MM.1S (cell line): ENCODE measurements around the gene SYT1.
"Not testable (repeated sequence)": the region's sequence is repeated elsewhere in the genome, so short reads cannot be mapped to it uniquely, and the experiment has no call there.

Experiments
- DNase-seq: peaks from one replicate; pipeline ENCODE4 v3.0.0-alpha.2; 2015
- H2AFZ ChIP-seq: fragments of 300-600 bp; sonication (generic); 2 replicates; pipeline ENCODE4 v1.6.0; 2016; ENCODE audit warnings: antibody characterized with exemption, low read length
- H3F3A ChIP-seq: fragments of 300-600 bp; sonication (generic); 2 replicates; pipeline ENCODE4 v1.6.1; 2016; ENCODE audit warnings: mild to moderate bottlenecking, antibody characterized with exemption, low read length, moderate library complexity, mixed read lengths; ENCODE audit not compliant: insufficient read depth
- H3K27ac ChIP-seq: fragments of 300-600 bp; sonication (generic); 2 replicates; pipeline ENCODE4 v1.5.1; 2016; ENCODE audit warnings: mild to moderate bottlenecking, low read length
- H3K27me3 ChIP-seq: fragments of 300-600 bp; sonication (generic); replicated peaks from 2 replicates; pipeline ENCODE4 v1.6.0; 2016; ENCODE audit warnings: low read length; ENCODE audit not compliant: insufficient read depth
- H3K36me3 ChIP-seq: fragments of 300-600 bp; sonication (generic); replicated peaks from 2 replicates; pipeline ENCODE4 v1.6.1; 2016; ENCODE audit warnings: mild to moderate bottlenecking, low read length, mixed read lengths; ENCODE audit not compliant: insufficient read depth
- H3K4me1 ChIP-seq: fragments of 300-600 bp; sonication (generic); 2 replicates; pipeline ENCODE4 v1.6.1; 2016; ENCODE audit warnings: low read length, mixed read lengths
- H3K4me2 ChIP-seq: fragments of 300-600 bp; sonication (generic); 2 replicates; pipeline ENCODE4 v1.6.0; 2016; ENCODE audit warnings: low read depth, low read length
- H3K4me3 ChIP-seq: fragments of 300-600 bp; sonication (generic); 2 replicates; pipeline ENCODE4 v1.5.1; 2016; ENCODE audit warnings: low read length, mixed read lengths
- H3K79me2 ChIP-seq: fragments of 300-600 bp; sonication (generic); 2 replicates; pipeline ENCODE4 v1.6.1; 2016; ENCODE audit warnings: mixed run types, low read length, mixed read lengths
- H3K9ac ChIP-seq: fragments of 300-600 bp; sonication (generic); 2 replicates; pipeline ENCODE4 v1.6.1; 2016; ENCODE audit warnings: low read length, mixed read lengths
- H3K9me2 ChIP-seq: fragments of 300-600 bp; sonication (generic); replicated peaks from 2 replicates; pipeline ENCODE4 v1.6.1; 2016; ENCODE audit warnings: mild to moderate bottlenecking, low read length, mixed read lengths; ENCODE audit not compliant: insufficient read depth
- H3K9me3 ChIP-seq: fragments of 300-600 bp; sonication (generic); replicated peaks from 2 replicates; pipeline ENCODE4 v1.6.1; 2016; ENCODE audit warnings: mild to moderate bottlenecking, low read length, mixed read lengths; ENCODE audit not compliant: insufficient read depth
- H4K20me1 ChIP-seq: fragments of 300-600 bp; sonication (generic); 2 replicates; pipeline ENCODE4 v1.6.1; 2016; ENCODE audit warnings: mild to moderate bottlenecking, low read length, moderate library complexity, mixed read lengths; ENCODE audit not compliant: insufficient read depth
- CTCF ChIP-seq: fragments of 300-600 bp; sonication (generic); IDR thresholded peaks from 2 replicates; pipeline ENCODE4 v1.5.1; 2016; ENCODE audit warnings: antibody characterized with exemption, low read length, mixed read lengths
- EZH2 ChIP-seq: fragments of 300-600 bp; sonication (generic); optimal IDR thresholded peaks from 2 replicates; pipeline ENCODE3; 2017; ENCODE audit warnings: low read depth, mild to moderate bottlenecking, antibody characterized with exemption, low read length, mixed read lengths
- EZH2phosphoT487 ChIP-seq: fragments of 300-600 bp; sonication (generic); IDR thresholded peaks from 2 replicates; pipeline ENCODE4 v1.6.1; 2018; ENCODE audit warnings: antibody characterized with exemption, low read length

Gene SYT1

GRCh38 chr12:79023261-79023660, 158.7 kb downstream of the SYT1 start:
- Histone ChIP-seq H3K4me1 (peaks cover 16% of the 10 kb centered on the region), H3K27me3 (no peaks in the 10 kb centered on the region), H3K36me3 (no peaks in the 10 kb centered on the region), H2AFZ (no peak overlapping the region), H3K9ac (no peak overlapping the region), H3K27ac (no peak overlapping the region), H3F3A (peaks cover 8% of the 10 kb centered on the region), H3K9me3 (no peaks in the 10 kb centered on the region), H4K20me1 (no peaks in the 10 kb centered on the region), H3K4me2 (no peak overlapping the region), H3K79me2 (no peaks in the 10 kb centered on the region), H3K9me2 (no peaks in the 10 kb centered on the region), H3K4me3 (no peak overlapping the region)
- TF ChIP-seq EZH2phosphoT487: no peak
- no peak for TF ChIP-seq CTCF
- no peak for TF ChIP-seq EZH2
- no peak for DNase-seq

GRCh38 chr12:79023784-79024183, 159.2 kb downstream of the SYT1 start:
- no peaks in the 10 kb centered on the region for H3K79me2 ChIP-seq
- no peak overlapping the region for H3K27ac ChIP-seq
- TF ChIP-seq EZH2 (no peak), CTCF (no peak), EZH2phosphoT487 (no peak)
- peaks cover 16% of the 10 kb centered on the region for H3K4me1 ChIP-seq
- DNase-seq: no peak
- no peak overlapping the region for H3K4me3 ChIP-seq
- H3K27me3 ChIP-seq: no peaks in the 10 kb centered on the region
- no peaks in the 10 kb centered on the region for H3K9me3 ChIP-seq
- H4K20me1 ChIP-seq: no peaks in the 10 kb centered on the region
- no peak overlapping the region for H2AFZ ChIP-seq
- H3K9me2 ChIP-seq: no peaks in the 10 kb centered on the region
- H3K36me3 ChIP-seq: no peaks in the 10 kb centered on the region
- H3K9ac ChIP-seq: no peak overlapping the region
- H3K4me2 ChIP-seq: no peak overlapping the region
- H3F3A ChIP-seq: peaks cover 8% of the 10 kb centered on the region

- no peaks in the 10 kb centered on the region for H3K27me3 ChIP-seq
- H3K79me2 ChIP-seq: no peaks in the 10 kb centered on the region
- no peak overlapping the region for H3K4me3 ChIP-seq
- no peak overlapping the region for H3K9ac ChIP-seq
- no peaks in the 10 kb centered on the region for H3K36me3 ChIP-seq
- no peak for DNase-seq
- TF ChIP-seq EZH2phosphoT487 (no peak), CTCF (no peak), EZH2 (no peak)
- no peaks in the 10 kb centered on the region for H4K20me1 ChIP-seq
- H3K27ac ChIP-seq: no peak overlapping the region
- no peak overlapping the region for H2AFZ ChIP-seq
- no peaks in the 10 kb centered on the region for H3K4me1 ChIP-seq
- H3K4me2 ChIP-seq: no peak overlapping the region
- H3K9me2 ChIP-seq: no peaks in the 10 kb centered on the region
- no peaks in the 10 kb centered on the region for H3F3A ChIP-seq
- no peaks in the 10 kb centered on the region for H3K9me3 ChIP-seq
These were observed 169.2 kb downstream of the SYT1 start for GRCh38 chr12:79033788-79034187.

- not testable (repeated sequence) for DNase-seq
These were observed 180.2 kb downstream of the SYT1 start for GRCh38 chr12:79044748-79045147.

GRCh38 chr12:79045149-79045703, 180.7 kb downstream of the SYT1 start:
- not testable (repeated sequence) for H2AFZ ChIP-seq, H3K36me3 ChIP-seq, H3K9me2 ChIP-seq, H3K9ac ChIP-seq, H3K4me2 ChIP-seq, DNase-seq, H3F3A ChIP-seq, H3K27me3 ChIP-seq, H3K4me1 ChIP-seq, H4K20me1 ChIP-seq, H3K27ac ChIP-seq, H3K9me3 ChIP-seq, H3K79me2 ChIP-seq, H3K4me3 ChIP-seq

More at GRCh38 chr12:79044748-79045147, 180.2 kb downstream of the SYT1 start:
- H3K4me3 ChIP-seq, H3F3A ChIP-seq, H2AFZ ChIP-seq, H3K79me2 ChIP-seq, H3K9me3 ChIP-seq, H3K27me3 ChIP-seq, H3K36me3 ChIP-seq, H3K4me2 ChIP-seq, H4K20me1 ChIP-seq, H3K9ac ChIP-seq, H3K4me1 ChIP-seq, H3K9me2 ChIP-seq, H3K27ac ChIP-seq: not testable (repeated sequence)
